ENCODE data around the gene TMEM106B. TPM values are rescaled to one million over a fixed set of nuclear protein-coding genes. Genes with fewer than 3 reads are reported as not detected.

Gene TMEM106B
- total RNA-seq, 2 donors from 2014 or later = 42.8 to 46.5 TPM

DNA sequence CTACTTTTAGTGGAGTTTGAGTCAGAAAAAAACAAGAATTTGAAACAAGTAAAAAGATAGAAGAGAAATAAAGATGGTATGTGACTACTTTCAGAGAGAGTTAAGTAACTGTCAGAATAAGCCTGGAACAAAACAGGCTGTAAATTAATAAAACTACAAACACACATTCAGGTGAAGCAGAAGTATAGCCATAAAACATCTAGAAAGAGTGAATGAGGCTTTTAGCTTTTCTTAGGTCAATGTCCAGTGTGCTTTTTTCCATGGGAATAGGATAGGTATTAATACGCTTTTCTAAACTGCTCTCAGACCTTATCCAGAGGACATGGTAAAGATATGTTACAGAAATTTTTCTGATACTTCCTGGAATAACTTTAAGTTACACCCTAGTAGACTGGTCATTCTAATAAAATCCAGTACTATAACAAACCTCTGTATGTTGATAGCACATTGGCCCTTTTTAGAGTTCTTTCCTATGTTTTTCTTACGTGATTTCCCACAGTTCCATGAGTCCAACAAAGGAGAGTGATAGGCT lies 23.3 kb downstream of the TMEM106B start:
- WGBS, 2 donors = 90 to 95% methylated on average over 2 of the region's 2 CpGs
- intact Hi-C loops (cut with DNase I) = no loop called here
- no peaks in the 10 kb centered on the region for H3K9me3 ChIP-seq
- no peaks in the 10 kb centered on the region for H3K4me1 ChIP-seq
- TF ChIP-seq POLR2A (IDR thresholded peaks at IDR 0.05) = no peak
- TF ChIP-seq, protein P1, sequence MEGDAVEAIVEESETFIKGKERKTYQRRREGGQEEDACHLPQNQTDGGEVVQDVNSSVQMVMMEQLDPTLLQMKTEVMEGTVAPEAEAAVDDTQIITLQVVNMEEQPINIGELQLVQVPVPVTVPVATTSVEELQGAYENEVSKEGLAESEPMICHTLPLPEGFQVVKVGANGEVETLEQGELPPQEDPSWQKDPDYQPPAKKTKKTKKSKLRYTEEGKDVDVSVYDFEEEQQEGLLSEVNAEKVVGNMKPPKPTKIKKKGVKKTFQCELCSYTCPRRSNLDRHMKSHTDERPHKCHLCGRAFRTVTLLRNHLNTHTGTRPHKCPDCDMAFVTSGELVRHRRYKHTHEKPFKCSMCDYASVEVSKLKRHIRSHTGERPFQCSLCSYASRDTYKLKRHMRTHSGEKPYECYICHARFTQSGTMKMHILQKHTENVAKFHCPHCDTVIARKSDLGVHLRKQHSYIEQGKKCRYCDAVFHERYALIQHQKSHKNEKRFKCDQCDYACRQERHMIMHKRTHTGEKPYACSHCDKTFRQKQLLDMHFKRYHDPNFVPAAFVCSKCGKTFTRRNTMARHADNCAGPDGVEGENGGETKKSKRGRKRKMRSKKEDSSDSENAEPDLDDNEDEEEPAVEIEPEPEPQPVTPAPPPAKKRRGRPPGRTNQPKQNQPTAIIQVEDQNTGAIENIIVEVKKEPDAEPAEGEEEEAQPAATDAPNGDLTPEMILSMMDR (IDR thresholded peaks at IDR 0.05) = no peak
- ATAC-seq (no peak), DNase-seq (no peak)
- no peak overlapping the region for H3K27ac ChIP-seq
- H3K4me3 ChIP-seq = no peak overlapping the region
- no peaks in the 10 kb centered on the region for H3K27me3 ChIP-seq
- peaks cover 0 to 2% of the 10 kb centered on the region in 2 donors for H3K36me3 ChIP-seq (replicated peaks in 1 of 2; ENCODE audit: insufficient read depth in 1 of 2, low read depth in 2 of 2)

DNA sequence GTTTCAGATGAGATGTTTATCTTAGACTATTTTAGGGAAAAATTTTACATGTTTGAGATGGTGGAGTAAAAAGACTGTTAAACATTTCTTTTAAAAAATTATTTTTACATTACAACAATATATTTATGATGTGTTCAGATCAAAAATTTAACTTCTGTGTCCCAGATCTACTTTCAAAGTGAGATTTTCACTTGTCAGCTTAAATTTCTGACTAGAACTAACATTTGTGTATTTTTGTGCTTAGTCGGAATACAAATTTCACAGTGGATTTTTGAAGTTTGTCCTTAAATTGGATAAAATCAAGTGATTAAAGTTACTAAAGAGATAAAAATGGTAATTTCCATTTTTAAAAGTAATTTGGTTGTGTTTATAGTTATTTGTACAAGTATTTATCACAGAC lies 24.9 kb downstream of the TMEM106B start:
- H3K27me3 ChIP-seq = no peaks in the 10 kb centered on the region
- TF ChIP-seq, protein P1 (IDR thresholded peaks at IDR 0.05) = no peak
- no peak for TF ChIP-seq POLR2A (IDR thresholded peaks at IDR 0.05)
- intact Hi-C loops (cut with DNase I) = no loop called here

DNA sequence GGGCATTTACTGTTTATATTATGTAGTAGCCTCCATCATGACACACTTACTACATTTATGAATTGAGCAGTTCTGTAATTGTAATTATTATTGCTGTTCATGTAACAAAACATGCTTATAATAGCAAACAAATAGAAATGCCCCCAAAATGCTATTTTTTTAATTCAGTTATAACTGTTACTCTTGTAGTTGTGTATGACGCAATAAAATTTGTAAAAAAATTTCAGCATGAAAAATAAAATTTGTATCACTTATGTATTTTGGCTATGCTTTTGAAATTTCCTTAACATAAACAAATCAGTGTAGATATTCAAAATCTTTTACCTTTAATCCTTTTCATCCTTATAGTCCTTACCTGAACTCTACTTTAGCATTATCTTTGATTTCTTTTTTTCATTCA lies 25.9 kb downstream of the TMEM106B start:
- Histone ChIP-seq H3K27me3 (no peaks in the 10 kb centered on the region), H3K27ac (no peak overlapping the region), H3K4me1 (no peaks in the 10 kb centered on the region), H3K36me3 (replicated peaks in 1 of 2; ENCODE audit: insufficient read depth in 1 of 2, low read depth in 2 of 2) (peaks cover 0 to 2% of the 10 kb centered on the region in 2 donors), H3K9me3 (no peaks in the 10 kb centered on the region), H3K4me3 (no peak overlapping the region)
- no peak for TF ChIP-seq POLR2A (IDR thresholded peaks at IDR 0.05)
- TF ChIP-seq, protein P1 (IDR thresholded peaks at IDR 0.05) = no peak
- DNase-seq (no peak), ATAC-seq (no peak)
- WGBS, 2 donors = 97 to 100% methylated on average over 1 of the region's 1 CpG
- intact Hi-C loops (cut with DNase I) = no loop called here

More for the DNA sequence above, 24.9 kb downstream of the TMEM106B start:
- H3K4me1 ChIP-seq = no peaks in the 10 kb centered on the region
- DNase-seq = no peak
- no peak for ATAC-seq
- WGBS, 2 donors = 94 to 99% methylated on average over 1 of the region's 1 CpG
- no peak overlapping the region for H3K27ac ChIP-seq
- H3K9me3 ChIP-seq = no peaks in the 10 kb centered on the region
- H3K4me3 ChIP-seq = no peak overlapping the region
- peaks cover 0 to 2% of the 10 kb centered on the region in 2 donors for H3K36me3 ChIP-seq (replicated peaks in 1 of 2; ENCODE audit: insufficient read depth in 1 of 2, low read depth in 2 of 2)

DNA sequence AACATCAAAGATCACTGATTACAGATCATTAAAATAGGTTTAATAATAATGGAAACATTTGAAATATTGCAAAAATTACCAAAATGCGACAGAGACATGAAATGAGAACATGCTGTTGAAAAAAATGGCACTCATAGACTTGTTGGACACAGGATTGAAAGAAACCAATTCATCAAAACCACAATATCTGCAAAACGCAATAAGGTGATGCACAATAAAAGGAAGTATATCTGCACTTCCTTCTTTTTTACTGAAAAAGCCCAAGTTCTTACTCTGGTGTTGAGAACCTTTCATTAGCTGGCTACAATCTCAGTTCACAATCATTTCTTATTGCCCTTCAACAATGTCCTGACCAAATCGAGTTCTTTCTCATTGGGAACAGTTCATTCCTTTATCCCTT lies 28.7 kb downstream of the TMEM106B start:
- DNase-seq (no peak), ATAC-seq (no peak)
- H3K36me3 ChIP-seq (replicated peaks in 1 of 2; ENCODE audit: insufficient read depth in 1 of 2, low read depth in 2 of 2) = no peaks in the 10 kb centered on the region

More for the DNA sequence above, 28.7 kb downstream of the TMEM106B start:
- H3K27ac ChIP-seq = no peak overlapping the region
- no peaks in the 10 kb centered on the region for H3K9me3 ChIP-seq
- no peaks in the 10 kb centered on the region for H3K27me3 ChIP-seq
- TF ChIP-seq POLR2A (IDR thresholded peaks at IDR 0.05) = no peak
- TF ChIP-seq, protein P1 (IDR thresholded peaks at IDR 0.05) = no peak
- peaks cover 9% of the 10 kb centered on the region for H3K4me1 ChIP-seq
- intact Hi-C loops (cut with DNase I) = no loop called here
- WGBS, 2 donors = 84 to 88% methylated on average over 3 of the region's 3 CpGs
- H3K4me3 ChIP-seq = no peak overlapping the region

Measured in body of pancreas (tissue), 4 donors.